ENCODE data around the gene SLC12A7. TPM values are rescaled to one million over a fixed set of nuclear protein-coding genes. Genes with fewer than 3 reads are reported as not detected.

SLC12A7 gene
- total RNA-seq, 1 experiment from 2014 or later = 6.3 TPM

GRCh38 chr5:1089621-1090040 is 22.2 kb downstream of the SLC12A7 start:
- Mint-ChIP-seq H3K4me1 (ENCODE audit: insufficient read depth, unreplicated experiment) (no peaks in the 10 kb centered on the region), H3K27ac (ENCODE audit: low read depth, unreplicated experiment) (no peak overlapping the region), H3K9me3 (ENCODE audit: unreplicated experiment) (no peaks in the 10 kb centered on the region), H3K4me3 (ENCODE audit: unreplicated experiment) (no peak overlapping the region), H3K27me3 (ENCODE audit: insufficient read depth, unreplicated experiment) (no peaks in the 10 kb centered on the region), H3K36me3 (ENCODE audit: insufficient read depth, unreplicated experiment) (no peaks in the 10 kb centered on the region)
- BruUV-seq (replicated peaks) = no TSS peak
- POLR2A ChIA-PET = no interaction called here
- DNase-seq (ENCODE audit: unreplicated experiment) = no peak
- intact Hi-C loops (cut with micrococcal nuclease) = no loop called here
- CTCF ChIA-PET = no interaction called here
- TF ChIP-seq, protein P1, sequence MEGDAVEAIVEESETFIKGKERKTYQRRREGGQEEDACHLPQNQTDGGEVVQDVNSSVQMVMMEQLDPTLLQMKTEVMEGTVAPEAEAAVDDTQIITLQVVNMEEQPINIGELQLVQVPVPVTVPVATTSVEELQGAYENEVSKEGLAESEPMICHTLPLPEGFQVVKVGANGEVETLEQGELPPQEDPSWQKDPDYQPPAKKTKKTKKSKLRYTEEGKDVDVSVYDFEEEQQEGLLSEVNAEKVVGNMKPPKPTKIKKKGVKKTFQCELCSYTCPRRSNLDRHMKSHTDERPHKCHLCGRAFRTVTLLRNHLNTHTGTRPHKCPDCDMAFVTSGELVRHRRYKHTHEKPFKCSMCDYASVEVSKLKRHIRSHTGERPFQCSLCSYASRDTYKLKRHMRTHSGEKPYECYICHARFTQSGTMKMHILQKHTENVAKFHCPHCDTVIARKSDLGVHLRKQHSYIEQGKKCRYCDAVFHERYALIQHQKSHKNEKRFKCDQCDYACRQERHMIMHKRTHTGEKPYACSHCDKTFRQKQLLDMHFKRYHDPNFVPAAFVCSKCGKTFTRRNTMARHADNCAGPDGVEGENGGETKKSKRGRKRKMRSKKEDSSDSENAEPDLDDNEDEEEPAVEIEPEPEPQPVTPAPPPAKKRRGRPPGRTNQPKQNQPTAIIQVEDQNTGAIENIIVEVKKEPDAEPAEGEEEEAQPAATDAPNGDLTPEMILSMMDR (IDR thresholded peaks at IDR 0.05; ENCODE audit: unreplicated experiment) = no peak

DNA sequence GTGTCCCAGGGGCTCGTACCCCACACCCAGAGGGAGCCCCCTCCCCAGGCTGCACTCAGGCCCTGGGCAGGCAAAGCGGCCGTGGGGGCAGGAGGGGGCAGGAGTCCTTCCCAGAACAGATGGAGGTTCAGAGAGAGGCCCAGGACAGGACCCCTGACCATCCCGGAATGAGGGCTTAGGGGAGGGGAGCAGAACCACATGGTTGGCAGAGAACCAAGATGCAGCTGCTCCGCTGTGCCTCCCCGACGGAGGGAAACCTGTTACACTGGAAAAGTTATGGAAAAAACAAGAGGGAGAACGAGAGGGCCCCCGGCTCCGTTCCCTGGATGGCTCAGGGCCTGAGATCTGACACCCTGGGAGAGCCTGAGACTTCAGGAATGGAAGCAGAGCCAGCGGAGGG is 22.7 kb downstream of the SLC12A7 start:
- BruUV-seq (replicated peaks) = no TSS peak
- Mint-ChIP-seq H3K27ac (ENCODE audit: low read depth, unreplicated experiment) (no peak overlapping the region), H3K4me1 (ENCODE audit: insufficient read depth, unreplicated experiment) (no peaks in the 10 kb centered on the region), H3K36me3 (ENCODE audit: insufficient read depth, unreplicated experiment) (no peaks in the 10 kb centered on the region), H3K9me3 (ENCODE audit: unreplicated experiment) (no peaks in the 10 kb centered on the region), H3K4me3 (ENCODE audit: unreplicated experiment) (no peak overlapping the region), H3K27me3 (ENCODE audit: insufficient read depth, unreplicated experiment) (no peaks in the 10 kb centered on the region)
- intact Hi-C loops (cut with micrococcal nuclease) = no loop called here
- TF ChIP-seq, protein P1 (IDR thresholded peaks at IDR 0.05; ENCODE audit: unreplicated experiment) = no peak
- DNase-seq (ENCODE audit: unreplicated experiment) = no peak
- POLR2A ChIA-PET = no interaction called here
- CTCF ChIA-PET = no interaction called here

DNA sequence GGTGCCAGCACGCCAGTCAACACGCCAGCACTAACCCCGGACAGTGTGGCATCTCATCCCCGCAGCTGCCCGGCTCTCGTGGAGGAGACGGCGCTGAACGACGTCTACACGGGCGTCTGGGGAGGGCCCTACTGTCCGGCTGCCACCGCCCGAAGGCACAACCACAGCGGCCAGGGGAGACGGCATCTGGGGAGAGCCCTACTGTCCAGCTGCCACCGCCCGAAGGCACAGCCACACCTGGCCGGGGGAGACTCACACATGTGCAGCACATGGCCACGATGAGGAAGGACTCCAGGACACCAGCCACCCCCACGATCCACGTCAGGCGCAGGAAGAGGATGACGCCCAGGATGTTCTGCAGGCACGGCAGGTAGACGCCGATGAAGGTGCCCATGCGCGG is 23.1 kb downstream of the SLC12A7 start:
- Mint-ChIP-seq H3K36me3 (ENCODE audit: insufficient read depth, unreplicated experiment) (no peaks in the 10 kb centered on the region), H3K27ac (ENCODE audit: low read depth, unreplicated experiment) (no peak overlapping the region), H3K4me3 (ENCODE audit: unreplicated experiment) (no peak overlapping the region), H3K9me3 (ENCODE audit: unreplicated experiment) (no peaks in the 10 kb centered on the region), H3K27me3 (ENCODE audit: insufficient read depth, unreplicated experiment) (no peaks in the 10 kb centered on the region), H3K4me1 (ENCODE audit: insufficient read depth, unreplicated experiment) (no peaks in the 10 kb centered on the region)
- BruUV-seq (replicated peaks) = no TSS peak
- CTCF ChIA-PET = no interaction called here
- POLR2A ChIA-PET = no interaction called here
- DNase-seq (ENCODE audit: unreplicated experiment) = no peak
- intact Hi-C loops (cut with micrococcal nuclease) = no loop called here
- TF ChIP-seq, protein P1 (IDR thresholded peaks at IDR 0.05; ENCODE audit: unreplicated experiment) = no peak

DNA sequence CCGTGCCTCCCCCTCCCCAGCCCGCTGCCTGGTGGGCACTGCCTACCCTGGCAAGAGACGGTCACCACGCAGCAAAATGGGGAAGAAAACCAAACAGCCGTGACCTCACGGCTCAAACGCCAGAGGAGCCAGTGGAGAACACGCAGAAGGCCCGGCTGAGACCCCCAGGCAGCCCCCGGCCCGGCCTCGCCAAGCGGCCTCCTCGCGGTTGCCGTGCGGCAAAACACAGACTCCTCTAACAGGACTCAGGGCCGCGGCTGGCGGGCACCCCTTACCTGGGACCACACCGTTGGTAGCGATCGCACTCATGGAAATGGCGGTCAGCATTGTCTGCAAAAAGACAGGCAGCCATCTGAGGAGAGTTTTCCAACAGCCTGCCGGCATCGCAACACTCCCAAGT is 23.8 kb downstream of the SLC12A7 start:
- no TSS peak for BruUV-seq (replicated peaks)
- no peak overlapping the region for H3K27ac Mint-ChIP-seq (ENCODE audit: low read depth, unreplicated experiment)
- H3K9me3 Mint-ChIP-seq (ENCODE audit: unreplicated experiment) = no peaks in the 10 kb centered on the region
- ChIA-PET POLR2A (no interaction called here), CTCF (no interaction called here)
- no peak for DNase-seq (ENCODE audit: unreplicated experiment)
- no peak overlapping the region for H3K4me3 Mint-ChIP-seq (ENCODE audit: unreplicated experiment)
- no peaks in the 10 kb centered on the region for H3K4me1 Mint-ChIP-seq (ENCODE audit: insufficient read depth, unreplicated experiment)
- H3K36me3 Mint-ChIP-seq (ENCODE audit: insufficient read depth, unreplicated experiment) = peaks cover 3% of the 10 kb centered on the region
- no peaks in the 10 kb centered on the region for H3K27me3 Mint-ChIP-seq (ENCODE audit: insufficient read depth, unreplicated experiment)
- intact Hi-C loops (cut with micrococcal nuclease) = no loop called here
- TF ChIP-seq, protein P1 (IDR thresholded peaks at IDR 0.05; ENCODE audit: unreplicated experiment) = no peak

Measured in MCF 10A (cell line).